CD4-positive, alpha-beta T cell treated with Interleukin-12 subunit alpha and Interleukin-12 subunit beta, for 1 hour (primary cell): ENCODE data around the gene CCDC157.
A peak's percentile ranks its signal among the peaks of the same experiment; 100 is the strongest.
"Not testable (repeated sequence)": the region's sequence is repeated elsewhere in the genome, so short reads cannot be mapped to it uniquely, and the experiment has no call there.

ENCODE experiments used
- DNase-seq: peaks from one replicate; pipeline ENCODE4 v3.0.0-alpha.2; 2020

Gene CCDC157

DNA sequence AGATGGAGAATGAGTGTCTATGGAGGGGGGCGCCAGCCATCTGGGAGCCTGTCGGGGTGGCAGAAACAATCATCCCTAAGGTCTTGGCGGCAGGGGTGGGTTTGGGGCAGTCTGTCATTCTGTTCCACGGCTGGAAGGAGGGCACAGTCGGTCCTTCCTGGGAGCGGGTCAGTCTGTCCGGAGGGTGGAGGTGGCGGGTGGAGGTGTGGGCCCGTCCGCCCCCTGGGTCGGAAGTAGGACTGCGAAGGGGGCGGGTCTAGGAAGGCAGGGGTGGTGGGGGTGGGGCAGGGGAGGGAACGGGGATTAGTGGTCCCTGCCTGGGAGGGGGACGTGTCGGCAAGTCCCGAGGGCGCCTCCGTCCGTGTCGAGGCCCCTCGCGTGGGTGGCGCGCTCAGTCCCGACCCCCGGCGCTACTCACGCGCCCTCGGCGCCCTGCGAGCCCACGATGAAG, 30.5 kb upstream of the CCDC157 start:
- DNase-seq = peak; percentile 36

DNA sequence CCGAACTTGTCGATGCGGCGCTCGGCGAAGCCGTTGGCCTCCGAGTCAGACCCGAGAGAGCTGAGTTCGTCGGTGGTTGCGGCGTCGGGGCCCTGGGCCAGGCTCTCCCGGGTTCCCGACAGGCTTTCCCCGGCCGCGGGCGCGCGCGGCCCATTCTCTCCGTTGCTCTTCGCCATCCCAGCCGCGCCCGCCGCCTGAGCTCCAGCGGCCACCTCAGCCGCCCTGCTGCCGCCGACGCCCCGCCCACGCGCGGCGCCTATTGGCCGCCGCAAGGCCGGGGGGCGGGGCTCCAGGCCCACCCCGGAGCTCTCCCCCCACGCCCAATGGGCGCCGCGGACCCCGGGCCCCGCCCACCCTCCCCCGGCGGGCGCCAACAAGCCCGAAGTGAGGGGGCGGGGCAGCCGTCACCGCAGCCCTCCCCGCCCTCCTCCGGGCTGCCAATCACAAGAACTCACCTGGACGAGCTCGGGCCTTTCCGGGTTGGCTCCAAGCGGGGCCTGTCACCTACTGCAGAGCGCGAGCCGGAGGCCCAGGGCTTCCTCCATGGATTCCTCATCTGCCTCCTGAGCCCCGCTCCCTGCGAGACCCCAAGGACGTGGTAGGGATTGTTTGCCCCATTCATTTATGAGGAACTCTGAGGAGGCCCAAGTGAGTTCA, 30.0 kb upstream of the CCDC157 start, which contains the start of gene TBC1D10A:
Gene TBC1D10A, minus strand, starts transcription at position 236 of the 657 bp plus-strand sequence. Its CDS starts 60 bp downstream, at position 176.
- peak; percentile 96 for DNase-seq

DNA sequence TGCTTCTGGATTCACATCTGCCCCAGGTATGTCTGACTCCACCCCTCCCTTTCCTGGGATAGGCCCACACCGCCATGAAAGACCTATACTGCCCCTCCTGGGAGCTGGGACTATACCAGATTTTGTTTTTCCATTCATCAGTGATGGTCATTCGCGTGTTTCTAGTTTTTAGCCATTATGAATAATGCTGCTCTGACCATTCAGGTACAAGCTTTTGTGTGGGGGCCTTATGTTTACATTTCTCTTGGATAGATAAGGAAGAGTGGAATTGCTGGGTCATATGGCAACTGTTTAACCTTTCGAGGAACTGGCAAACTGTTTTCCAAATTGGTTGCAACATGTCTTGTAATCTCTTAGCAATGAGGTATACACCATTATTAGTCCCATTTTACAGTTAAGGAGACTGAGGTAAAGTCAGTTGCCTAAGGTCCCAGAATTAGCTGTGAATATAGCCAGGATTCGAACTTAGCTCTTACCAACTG, 28.9 kb upstream of the CCDC157 start:
- DNase-seq = no peak

DNA sequence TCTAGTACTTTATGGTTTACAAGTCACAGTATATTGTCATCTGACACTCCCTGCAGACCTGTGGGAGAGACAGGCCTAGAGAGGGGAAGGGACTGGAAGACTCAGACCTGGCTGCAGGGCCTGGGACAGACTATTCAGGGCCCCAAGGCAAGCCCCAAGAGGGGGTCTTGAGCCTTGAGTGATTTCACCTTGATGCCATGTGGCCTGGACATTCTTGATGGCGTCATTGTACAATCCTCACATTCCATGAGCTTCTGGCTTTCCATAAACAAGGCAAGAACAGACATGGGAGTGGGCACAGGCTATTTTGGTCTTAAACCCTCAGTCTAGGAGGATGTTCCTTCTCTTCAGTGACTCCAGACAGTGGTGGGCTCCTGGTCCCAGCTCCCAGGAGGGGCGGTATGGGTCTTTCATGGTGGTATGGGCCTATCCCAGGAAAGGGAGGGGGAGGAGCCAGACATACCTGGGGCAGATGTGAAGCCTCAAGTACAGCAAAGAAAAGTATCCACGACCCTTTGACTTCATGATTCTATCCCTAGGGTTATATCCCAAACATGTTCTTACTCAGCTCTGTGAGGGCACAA, 28.2 kb upstream of the CCDC157 start:
- DNase-seq = no peak

DNA sequence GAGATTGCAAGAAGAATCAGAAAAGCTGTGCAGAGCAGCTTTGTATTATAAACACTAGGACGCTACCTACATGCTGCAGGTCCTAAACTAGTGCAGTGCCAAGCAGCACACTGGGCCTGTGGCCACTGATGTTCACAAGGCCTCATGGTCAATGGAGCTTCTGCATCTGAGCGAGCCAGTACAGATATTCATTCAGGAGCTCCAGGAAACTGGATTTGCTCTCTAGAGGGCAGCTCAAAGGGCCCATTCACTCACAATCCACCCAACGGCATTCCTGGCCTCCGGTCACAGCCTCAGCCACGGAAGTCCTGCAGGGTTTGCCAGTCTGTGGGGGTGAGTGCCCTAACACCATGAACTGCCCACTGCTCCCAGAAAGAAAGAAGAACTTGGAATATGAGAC, 24.3 kb upstream of the CCDC157 start:
- no peak for DNase-seq

DNA sequence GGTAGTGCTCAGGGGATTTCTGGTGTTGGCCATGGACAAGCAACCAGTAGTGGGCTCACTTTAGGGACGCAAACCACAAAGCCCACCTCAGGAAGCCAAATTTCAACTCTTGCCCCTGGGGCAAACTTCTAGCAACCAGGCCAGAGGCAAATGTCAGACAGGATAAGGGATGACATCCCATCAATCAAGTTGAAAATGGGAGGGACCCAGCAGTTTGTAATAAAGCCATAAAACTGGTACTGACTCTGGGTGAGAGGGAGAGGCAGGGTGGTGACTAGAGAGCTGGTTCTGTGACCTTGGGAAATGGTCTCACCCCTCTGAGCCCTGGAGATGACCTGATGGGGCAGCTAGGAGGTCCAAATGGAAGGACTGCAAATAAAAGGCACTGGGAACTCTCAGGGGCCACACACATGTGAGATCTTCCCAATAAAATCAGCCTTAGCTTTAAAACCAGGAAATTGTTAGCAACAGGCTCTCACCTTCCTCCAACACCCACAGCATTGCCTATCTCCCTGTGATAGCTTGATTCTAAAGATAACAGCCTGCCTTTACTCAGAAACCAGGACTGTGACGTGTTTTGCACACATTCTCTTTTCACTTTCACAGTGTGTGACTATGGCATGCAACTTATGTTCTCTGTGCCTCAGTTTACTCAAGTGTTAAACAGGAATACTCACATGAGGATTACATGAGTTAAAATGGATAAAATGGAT, 23.7 kb upstream of the CCDC157 start:
- no peak for DNase-seq

DNA sequence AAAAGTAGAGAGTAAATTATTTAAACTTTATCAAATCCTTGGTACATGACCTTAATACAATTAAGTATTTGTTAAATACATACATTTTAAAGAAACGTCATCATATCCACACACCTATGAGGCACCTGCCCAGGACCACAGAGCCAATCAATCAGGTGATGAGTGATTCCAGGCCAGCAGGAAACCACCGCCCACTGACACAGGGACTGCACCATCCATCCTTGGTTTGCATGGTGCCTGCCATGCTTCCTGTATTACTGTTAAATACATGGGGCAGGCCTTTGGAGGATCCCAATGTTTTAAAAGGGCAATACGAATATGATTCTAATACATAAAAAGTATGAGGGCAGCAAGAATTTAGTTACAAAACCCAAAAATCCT, 23.1 kb upstream of the CCDC157 start:
- DNase-seq = no peak

DNA sequence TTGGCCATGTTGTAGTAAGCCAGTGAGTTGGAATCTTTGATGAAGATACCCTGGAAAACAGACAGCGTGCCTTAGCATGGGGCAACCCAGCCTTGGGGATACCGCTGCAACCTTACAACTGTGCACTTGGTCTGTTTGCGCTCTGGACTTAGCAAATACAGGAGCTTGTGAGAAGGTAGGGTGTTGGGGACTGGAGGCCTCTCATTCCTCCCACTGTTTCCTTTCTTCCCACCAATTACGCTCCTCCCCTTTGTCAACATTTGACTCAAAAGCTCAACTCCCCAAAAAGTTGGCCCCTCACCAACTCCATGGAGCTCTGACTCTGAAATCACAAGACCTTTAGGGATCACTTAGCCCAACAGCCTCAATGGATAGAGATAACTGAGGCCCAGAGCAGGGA, 22.2 kb upstream of the CCDC157 start:
- no peak for DNase-seq

DNA sequence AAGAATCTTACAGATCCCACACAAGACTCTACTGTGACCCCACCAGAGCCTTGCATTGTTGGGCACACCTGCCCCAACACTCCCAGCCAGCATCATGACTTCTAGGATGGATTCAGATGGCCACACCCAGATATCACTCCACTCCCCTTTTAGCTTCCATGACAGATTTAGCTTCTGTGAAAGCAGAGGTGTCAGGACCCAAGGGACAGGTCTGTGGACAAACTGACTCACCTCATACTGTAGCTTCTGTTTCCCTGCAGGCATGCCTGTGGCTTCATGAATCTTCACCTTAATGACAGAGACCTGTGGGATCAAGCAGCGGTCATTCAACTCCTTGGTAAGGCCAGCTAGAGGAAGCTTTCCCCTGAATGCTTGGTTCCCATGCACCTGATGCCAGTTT, 21.6 kb upstream of the CCDC157 start:
- no peak for DNase-seq

DNA sequence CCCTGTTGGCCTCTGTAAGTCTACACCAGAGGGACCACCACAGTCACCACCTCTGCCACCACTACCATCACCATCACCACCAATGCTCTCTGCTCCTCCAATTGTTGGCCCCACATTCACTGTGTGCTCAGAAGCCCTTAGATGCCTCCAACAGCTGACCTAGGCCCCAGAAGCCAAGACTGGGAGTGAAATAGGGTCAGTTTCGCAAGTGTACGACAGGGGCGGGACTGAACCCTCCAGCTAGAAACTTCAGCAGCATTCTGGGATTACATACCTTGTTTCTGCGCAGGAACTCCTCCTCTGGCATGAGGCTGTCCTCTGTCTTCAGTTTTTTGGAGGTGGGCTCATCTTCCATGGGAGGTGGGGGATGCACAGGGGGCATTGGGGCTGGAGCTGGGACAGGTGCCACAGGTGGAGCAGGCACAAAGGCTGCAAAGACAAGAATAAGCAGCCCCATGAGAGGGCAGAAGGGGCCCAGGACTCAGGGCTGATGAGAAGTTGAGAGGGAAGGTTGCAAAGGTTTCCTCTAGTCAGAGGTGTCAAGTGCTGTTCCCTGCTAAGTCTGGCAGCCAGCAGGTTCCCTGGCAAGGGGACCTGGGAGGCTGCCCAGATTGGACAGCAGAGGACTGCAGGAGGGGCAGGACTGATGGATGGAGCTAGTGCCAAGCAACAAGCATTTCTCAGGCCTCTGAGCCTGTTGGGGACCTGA, 19.9 kb upstream of the CCDC157 start:
- no peak for DNase-seq

DNA sequence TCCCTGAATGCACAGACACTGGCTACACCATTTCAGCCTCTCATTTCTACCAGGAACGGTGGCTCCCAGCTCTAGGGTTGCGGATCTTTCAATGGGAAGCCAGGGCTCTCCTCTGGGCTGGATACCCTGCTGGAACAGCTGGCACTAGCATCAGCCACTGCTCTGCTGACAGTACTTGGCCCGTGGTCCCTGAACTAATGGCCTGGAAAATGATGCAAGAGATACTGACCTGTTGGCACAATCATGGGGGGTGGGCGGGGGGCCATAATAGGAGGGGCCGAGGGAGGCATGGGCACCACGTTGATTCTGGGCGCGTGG, 19.4 kb upstream of the CCDC157 start:
- DNase-seq = no peak

DNA sequence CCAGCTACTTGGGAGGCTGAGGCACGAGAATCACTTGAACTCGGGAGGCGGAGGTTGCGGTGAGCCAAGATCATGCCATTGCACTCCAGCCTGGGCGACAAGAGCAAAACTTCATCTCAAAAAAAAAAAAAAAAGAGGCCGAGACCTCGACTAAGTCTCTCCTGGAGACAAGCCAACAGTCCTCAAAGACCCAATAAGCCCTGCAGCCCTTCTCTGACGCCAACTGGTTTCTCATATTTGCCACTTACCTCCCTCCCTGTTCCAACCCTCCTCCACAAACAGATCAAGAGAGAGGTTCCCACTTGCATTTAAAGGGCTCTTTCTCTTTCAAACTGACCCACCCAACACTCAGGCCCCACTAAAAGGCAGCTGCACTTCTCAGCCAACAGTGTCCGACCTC, 18.5 kb upstream of the CCDC157 start:
- not testable (repeated sequence) for DNase-seq

DNA sequence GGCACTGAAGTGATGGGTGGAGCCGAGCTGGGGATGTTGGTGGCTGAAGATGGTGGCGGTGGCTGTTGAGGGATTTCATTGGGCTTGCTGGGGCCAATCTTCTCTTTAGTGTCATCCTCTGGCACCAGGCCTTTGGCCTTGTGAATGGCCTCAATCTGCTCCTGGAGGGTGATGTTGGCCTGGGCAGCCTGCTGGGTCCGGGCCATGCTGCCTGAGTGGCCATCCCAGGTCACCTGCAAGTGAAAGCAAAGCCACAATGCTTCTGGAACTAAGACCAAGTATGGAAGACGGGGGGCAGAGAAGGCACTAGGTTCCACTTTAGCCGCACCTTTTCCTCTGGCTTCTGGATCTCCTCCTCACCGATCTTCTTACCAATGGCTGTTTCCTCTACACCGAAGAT, 18.0 kb upstream of the CCDC157 start:
- DNase-seq = no peak

DNA sequence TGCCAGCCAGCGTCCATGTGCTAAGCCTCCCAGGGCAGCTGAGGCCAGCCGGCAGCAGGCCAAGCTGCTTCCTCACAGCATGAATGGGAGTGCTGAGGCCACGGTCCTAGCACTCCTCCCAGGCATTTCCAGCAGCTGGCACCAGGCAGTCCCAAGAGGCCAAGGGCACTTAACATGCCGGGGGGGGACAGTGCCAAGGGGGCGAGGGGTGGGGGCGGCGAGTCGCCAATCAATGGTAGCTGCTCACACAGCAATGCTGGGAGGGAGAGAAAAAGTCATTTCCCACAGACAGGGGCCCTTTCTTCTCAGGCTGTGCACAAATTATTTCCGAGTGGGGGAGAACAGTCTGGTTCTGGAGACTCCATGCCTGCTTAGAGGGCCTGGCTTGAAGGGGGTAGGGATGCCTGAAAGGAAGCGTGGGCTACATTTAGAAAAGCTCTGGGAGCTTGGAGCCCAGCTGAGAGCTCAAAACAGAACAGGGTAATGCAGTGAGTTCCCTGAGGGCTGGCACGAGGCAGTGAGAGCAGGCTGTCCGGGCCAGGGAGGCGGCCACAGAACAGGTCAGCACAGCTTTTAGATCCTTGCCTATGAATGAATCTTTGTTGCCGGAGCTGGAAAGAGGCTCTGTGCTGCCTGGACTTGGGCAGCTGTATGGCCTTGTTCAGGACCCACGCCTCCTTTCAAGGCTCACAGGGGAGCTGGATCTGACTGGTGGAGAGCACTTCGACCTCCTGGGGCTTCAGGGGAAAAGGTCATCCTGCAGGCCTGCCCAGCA, 15.7 kb upstream of the CCDC157 start:
- DNase-seq = no peak

DNA sequence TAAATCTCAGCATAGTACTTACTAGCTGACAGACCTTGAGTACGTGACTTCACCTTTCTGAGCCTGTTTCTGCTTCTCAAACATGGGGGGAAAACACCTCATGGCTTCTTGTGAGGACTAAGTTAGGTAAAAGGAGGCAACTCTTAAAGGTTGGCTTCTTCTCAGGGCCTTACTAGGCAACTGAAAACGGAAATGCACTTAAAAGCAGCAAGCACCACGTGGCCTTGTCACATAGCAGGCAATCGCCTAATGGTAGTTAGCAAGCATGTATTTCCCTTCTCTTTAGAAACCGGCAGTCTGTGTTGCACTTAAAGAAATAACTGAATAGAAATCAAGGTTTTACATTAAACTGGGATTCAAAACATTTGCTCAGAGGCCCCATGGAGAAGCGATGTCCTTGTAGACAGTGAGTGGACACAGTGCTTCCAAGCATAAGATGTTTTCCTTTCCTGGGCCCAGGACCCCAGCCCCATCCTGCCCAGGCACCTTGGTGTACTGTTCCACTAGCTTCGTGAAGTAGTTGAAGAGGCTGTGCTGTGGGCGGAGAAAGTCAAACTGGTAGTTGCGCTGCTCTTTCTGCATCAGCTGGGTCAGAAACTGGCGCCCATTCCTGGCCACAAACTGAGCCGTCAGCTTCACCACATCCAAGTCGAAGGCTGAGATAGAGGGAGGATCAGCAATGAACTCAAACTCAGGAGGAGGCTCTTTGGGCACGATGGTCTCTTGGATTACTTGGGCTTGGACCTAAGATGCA, 12.2 kb upstream of the CCDC157 start:
- DNase-seq = peak; percentile 31

DNA sequence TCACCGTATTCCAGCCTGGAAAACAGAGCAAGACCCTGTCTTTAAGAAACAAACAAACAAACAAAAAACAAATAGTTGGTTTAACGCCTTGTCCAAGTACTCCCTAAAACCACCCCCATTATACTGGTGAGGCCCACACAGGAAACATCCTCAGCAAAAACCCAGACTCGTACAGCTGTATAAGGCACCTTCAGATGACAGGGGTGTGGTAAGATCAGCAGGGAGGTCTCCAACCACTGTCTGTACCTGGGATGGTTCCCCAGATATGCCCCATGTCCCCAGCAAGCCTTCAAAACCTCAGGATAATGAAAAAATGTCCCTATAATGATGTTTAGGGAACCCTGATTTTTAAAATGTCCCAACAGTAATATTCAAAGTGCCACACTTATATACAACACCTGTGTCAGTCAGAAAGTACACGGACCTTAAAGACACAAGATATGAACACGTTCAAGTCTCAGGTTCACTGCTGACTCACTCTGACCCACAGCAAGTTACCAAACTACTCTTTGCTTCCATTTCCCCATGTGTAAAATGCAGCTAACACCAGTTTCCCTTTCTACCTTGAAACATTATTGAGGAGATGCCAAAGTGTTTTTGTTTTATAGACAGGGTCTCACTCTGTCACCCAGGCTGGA, 9.4 kb upstream of the CCDC157 start:
- DNase-seq = no peak

DNA sequence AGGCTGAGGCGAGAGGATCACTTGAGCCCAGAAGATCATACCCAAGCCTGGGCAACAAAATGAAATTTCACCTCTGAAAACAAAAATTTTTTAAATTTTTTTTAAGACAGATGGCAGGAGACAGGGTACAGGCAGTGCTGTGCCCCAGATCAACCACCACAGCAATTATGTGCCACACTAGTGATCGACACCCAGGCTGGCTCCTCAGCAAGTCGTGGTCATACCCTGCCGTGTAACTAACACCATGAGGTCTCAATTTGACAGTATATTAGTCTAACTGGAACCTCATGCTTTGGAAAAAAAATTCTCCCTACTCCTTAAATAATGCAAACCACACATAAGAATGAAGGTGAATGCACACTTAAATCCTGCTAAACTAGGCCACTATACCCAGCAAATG, 8.4 kb upstream of the CCDC157 start:
- DNase-seq = no peak

DNA sequence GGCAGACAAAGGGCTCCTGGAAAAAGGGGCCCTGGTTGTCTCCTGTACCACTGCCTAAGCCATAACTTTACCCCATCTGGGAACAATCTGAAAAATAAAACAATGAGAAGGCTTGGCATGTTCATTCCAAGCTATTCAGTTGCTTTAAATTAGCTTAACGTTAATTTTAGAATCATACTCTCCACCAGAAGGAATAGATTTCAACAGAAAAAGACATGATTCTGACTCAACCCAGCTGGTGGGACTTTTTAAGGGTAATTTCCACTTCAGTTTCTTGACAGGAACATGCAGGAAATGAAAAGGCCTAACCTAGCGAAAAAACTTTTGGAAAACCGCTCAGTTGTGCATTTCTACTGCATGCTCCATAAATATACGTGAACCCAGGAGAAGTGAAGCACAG, 8.0 kb upstream of the CCDC157 start:
- no peak for DNase-seq

DNA sequence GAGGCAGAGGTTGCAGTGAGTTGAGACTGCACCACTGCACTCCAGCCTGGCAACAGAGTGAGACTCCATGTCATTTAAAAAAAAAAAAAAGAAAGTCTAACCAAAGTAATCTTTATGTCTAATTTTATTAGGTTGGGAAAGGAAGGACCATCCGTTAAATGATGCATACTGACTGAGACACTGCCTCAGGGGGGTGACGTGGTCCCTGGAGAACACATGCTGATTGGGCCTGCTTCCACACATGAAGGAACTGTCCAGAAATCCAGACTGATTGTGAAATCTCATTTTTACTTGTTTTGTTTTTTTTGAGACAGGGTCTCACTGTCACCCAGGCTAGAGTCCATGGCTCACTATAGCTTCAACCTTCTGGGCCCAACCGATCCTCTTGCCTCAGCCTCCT, 5.6 kb upstream of the CCDC157 start:
- no peak for DNase-seq

DNA sequence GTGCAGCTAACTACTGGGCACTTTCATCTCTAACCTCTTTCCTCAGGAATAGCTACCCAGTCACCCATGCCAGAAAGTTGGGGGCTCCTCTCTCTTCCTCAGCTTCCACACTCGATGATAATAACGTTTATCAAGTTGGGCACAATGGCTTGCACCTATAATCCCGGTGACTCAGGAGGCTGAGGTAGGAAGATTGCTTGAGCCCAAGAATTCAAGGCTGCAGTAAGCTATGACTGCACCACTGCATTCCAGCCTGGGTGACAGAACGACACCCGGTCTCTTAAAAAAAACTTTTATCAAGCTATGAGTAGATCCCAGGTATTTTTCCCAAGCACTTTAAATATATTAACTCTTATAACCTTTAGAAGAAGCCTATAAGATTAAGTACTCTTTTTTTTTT, 2.2 kb upstream of the CCDC157 start:
- DNase-seq = no peak

DNA sequence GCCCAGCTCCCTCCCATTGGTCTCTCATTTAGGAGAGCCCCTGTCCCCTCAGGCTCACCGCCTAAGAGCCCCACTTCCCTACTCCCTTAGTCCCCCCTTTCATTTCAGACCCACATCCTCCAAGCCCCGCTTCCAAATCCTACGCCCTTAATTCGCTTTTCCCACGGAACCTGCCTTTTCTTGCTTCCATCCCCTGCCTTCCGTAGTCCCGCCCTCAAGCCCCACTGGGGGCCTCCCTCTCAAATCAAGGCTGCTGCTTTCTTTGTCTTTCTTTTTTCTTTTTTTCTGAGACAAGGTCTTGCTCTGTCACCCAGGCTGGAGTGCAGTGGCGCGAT, 396 bp downstream of the CCDC157 start:
- DNase-seq = no peak
